ENCODE measurements around the gene RPS21. TPM values are rescaled to one million over a fixed set of nuclear protein-coding genes. Genes with fewer than 3 reads are reported as not detected.

Gene RPS21
- total RNA-seq, 2 experiments from 2014 or later = 1,751 to 1,764 TPM

- H3K4me1 Mint-ChIP-seq = peaks cover 3% of the 10 kb centered on the region
- no peaks in the 10 kb centered on the region for H3K27me3 Mint-ChIP-seq
- ChIA-PET POLR2A (interaction anchor here (0.8 kb wide), 1 partner anchor 11 kb away, joined by 3 read pairs; no protein-coding TSS in a partner anchor), CTCF (no interaction called here)
- peaks cover 24% of the 10 kb centered on the region for H3K36me3 Mint-ChIP-seq (ENCODE audit: low read depth)
- no peak overlapping the region for H3K4me3 Mint-ChIP-seq
- no peak for DNase-seq
- H3K9me3 Mint-ChIP-seq = no peaks in the 10 kb centered on the region
- no peak overlapping the region for H3K27ac Mint-ChIP-seq
Observed at GRCh38 chr20:62394248-62395245, 7.6 kb downstream of the RPS21 start.

GRCh38 chr20:62395311-62396242, 8.7 kb downstream of the RPS21 start:
- H3K36me3 Mint-ChIP-seq (ENCODE audit: low read depth) = peaks cover 15% of the 10 kb centered on the region
- POLR2A ChIA-PET = interaction anchor here (0.8 kb wide), 1 partner anchor 10 kb away, joined by 3 read pairs; no protein-coding TSS in a partner anchor
- no peaks in the 10 kb centered on the region for H3K9me3 Mint-ChIP-seq
- no peak for DNase-seq
- CTCF ChIA-PET = no interaction called here
- no peak overlapping the region for H3K4me3 Mint-ChIP-seq
- no peaks in the 10 kb centered on the region for H3K27me3 Mint-ChIP-seq
- H3K27ac Mint-ChIP-seq = no peak overlapping the region
- no peaks in the 10 kb centered on the region for H3K4me1 Mint-ChIP-seq

- no peak for DNase-seq
- H3K4me3 Mint-ChIP-seq = no peak overlapping the region
- H3K27me3 Mint-ChIP-seq = no peaks in the 10 kb centered on the region
- ChIA-PET POLR2A (no interaction called here), CTCF (no interaction called here)
- no peaks in the 10 kb centered on the region for H3K9me3 Mint-ChIP-seq
- no peaks in the 10 kb centered on the region for H3K4me1 Mint-ChIP-seq
- no peak overlapping the region for H3K27ac Mint-ChIP-seq
- peaks cover 11% of the 10 kb centered on the region for H3K36me3 Mint-ChIP-seq (ENCODE audit: low read depth)
Observed at GRCh38 chr20:62396367-62397239, 9.7 kb downstream of the RPS21 start.

GRCh38 chr20:62398120-62398821, 11.4 kb downstream of the RPS21 start:
- Mint-ChIP-seq H3K27ac (no peak overlapping the region), H3K4me3 (no peak overlapping the region), H3K4me1 (peaks cover 1% of the 10 kb centered on the region), H3K36me3 (ENCODE audit: low read depth) (peaks cover 6% of the 10 kb centered on the region), H3K9me3 (no peaks in the 10 kb centered on the region), H3K27me3 (no peaks in the 10 kb centered on the region)
- no peak for DNase-seq
- ChIA-PET POLR2A (no interaction called here), CTCF (no interaction called here)

- ChIA-PET CTCF (interaction anchor here (1.0 to 1.4 kb wide), 2 partner anchors 10 to 17 kb away, joined by 3 to 5 read pairs; no protein-coding TSS in a partner anchor), POLR2A (interaction anchor here (0.9 to 1.8 kb wide), 2 partner anchors 11 to 13 kb away, joined by 3 to 5 read pairs; partner anchors contain the start of gene RPS21)
- no peaks in the 10 kb centered on the region for H3K9me3 Mint-ChIP-seq
- no peak overlapping the region for H3K4me3 Mint-ChIP-seq
- peaks cover 6% of the 10 kb centered on the region for H3K36me3 Mint-ChIP-seq (ENCODE audit: low read depth)
- DNase-seq = no peak
- no peak overlapping the region for H3K27ac Mint-ChIP-seq
- peaks cover 7% of the 10 kb centered on the region for H3K4me1 Mint-ChIP-seq
- no peaks in the 10 kb centered on the region for H3K27me3 Mint-ChIP-seq
Observed at GRCh38 chr20:62400021-62400420, 13.1 kb downstream of the RPS21 start.

- H3K27ac Mint-ChIP-seq = no peak overlapping the region
- ChIA-PET POLR2A (interaction anchor here (0.9 to 1.8 kb wide), 2 partner anchors 11 to 13 kb away, joined by 3 to 5 read pairs; partner anchors contain the start of gene RPS21), CTCF (interaction anchor here (1.0 to 1.4 kb wide), 2 partner anchors 9 to 18 kb away, joined by 3 to 5 read pairs; no protein-coding TSS in a partner anchor)
- no peak overlapping the region for H3K4me3 Mint-ChIP-seq
- no peak for DNase-seq
- no peaks in the 10 kb centered on the region for H3K9me3 Mint-ChIP-seq
- peaks cover 12% of the 10 kb centered on the region for H3K4me1 Mint-ChIP-seq
- H3K27me3 Mint-ChIP-seq = no peaks in the 10 kb centered on the region
- H3K36me3 Mint-ChIP-seq (ENCODE audit: low read depth) = peaks cover 6% of the 10 kb centered on the region
Observed at GRCh38 chr20:62400541-62400940, 13.6 kb downstream of the RPS21 start.

- Mint-ChIP-seq H3K4me3 (no peak overlapping the region), H3K27me3 (no peaks in the 10 kb centered on the region), H3K4me1 (peaks cover 20% of the 10 kb centered on the region), H3K9me3 (no peaks in the 10 kb centered on the region), H3K27ac (no peak overlapping the region), H3K36me3 (ENCODE audit: low read depth) (peaks cover 6% of the 10 kb centered on the region)
- ChIA-PET POLR2A (no interaction called here), CTCF (no interaction called here)
- DNase-seq = no peak
Observed at GRCh38 chr20:62401331-62401779, 14.5 kb downstream of the RPS21 start.

- POLR2A ChIA-PET = no interaction called here
- Mint-ChIP-seq H3K4me3 (no peak overlapping the region), H3K9me3 (no peaks in the 10 kb centered on the region), H3K36me3 (ENCODE audit: low read depth) (peaks cover 5% of the 10 kb centered on the region), H3K27ac (no peak overlapping the region), H3K27me3 (no peaks in the 10 kb centered on the region), H3K4me1 (peaks cover 22% of the 10 kb centered on the region)
- DNase-seq = no peak
- CTCF ChIA-PET = no interaction called here
Observed at GRCh38 chr20:62402456-62403150, 15.7 kb downstream of the RPS21 start.

GRCh38 chr20:62403331-62403730, 16.4 kb downstream of the RPS21 start:
- Mint-ChIP-seq H3K9me3 (no peaks in the 10 kb centered on the region), H3K36me3 (ENCODE audit: low read depth) (no peaks in the 10 kb centered on the region), H3K27me3 (no peaks in the 10 kb centered on the region), H3K4me3 (no peak overlapping the region), H3K27ac (peak overlapping the region; percentile 23), H3K4me1 (peaks cover 27% of the 10 kb centered on the region)
- CTCF ChIA-PET = interaction anchor here (1.1 kb wide), 1 partner anchor 21 kb away, joined by 3 read pairs; no protein-coding TSS in a partner anchor
- POLR2A ChIA-PET = no interaction called here
- DNase-seq = no peak

- Mint-ChIP-seq H3K4me1 (peaks cover 27% of the 10 kb centered on the region), H3K9me3 (no peaks in the 10 kb centered on the region), H3K36me3 (ENCODE audit: low read depth) (no peaks in the 10 kb centered on the region), H3K27me3 (no peaks in the 10 kb centered on the region), H3K4me3 (peak overlapping the region; percentile 27), H3K27ac (no peak overlapping the region)
- CTCF ChIA-PET = interaction anchor here (1.1 kb wide), 1 partner anchor 21 kb away, joined by 3 read pairs; no protein-coding TSS in a partner anchor
- no peak for DNase-seq
- POLR2A ChIA-PET = no interaction called here
Observed at GRCh38 chr20:62404112-62404665, 17.3 kb downstream of the RPS21 start.

- Mint-ChIP-seq H3K36me3 (ENCODE audit: low read depth) (no peaks in the 10 kb centered on the region), H3K27ac (no peak overlapping the region), H3K9me3 (no peaks in the 10 kb centered on the region), H3K4me3 (no peak overlapping the region), H3K27me3 (no peaks in the 10 kb centered on the region), H3K4me1 (peaks cover 31% of the 10 kb centered on the region)
- POLR2A ChIA-PET = interaction anchor here (1.4 to 1.5 kb wide), 2 partner anchors 10 to 18 kb away, joined by 3 to 5 read pairs; partner anchors contain the start of gene RPS21
- CTCF ChIA-PET = no interaction called here
- no peak for DNase-seq
Observed at GRCh38 chr20:62404761-62405107, 17.8 kb downstream of the RPS21 start.
